ENCODE data around the gene FAM228A. TPM values are rescaled to one million over a fixed set of nuclear protein-coding genes. Genes with fewer than 3 reads are reported as not detected.
"Not testable (repeated sequence)": the region's sequence is repeated elsewhere in the genome, so short reads cannot be mapped to it uniquely, and the experiment has no call there.

The FAM228A gene
- 1.3 TPM for total RNA-seq

DNA sequence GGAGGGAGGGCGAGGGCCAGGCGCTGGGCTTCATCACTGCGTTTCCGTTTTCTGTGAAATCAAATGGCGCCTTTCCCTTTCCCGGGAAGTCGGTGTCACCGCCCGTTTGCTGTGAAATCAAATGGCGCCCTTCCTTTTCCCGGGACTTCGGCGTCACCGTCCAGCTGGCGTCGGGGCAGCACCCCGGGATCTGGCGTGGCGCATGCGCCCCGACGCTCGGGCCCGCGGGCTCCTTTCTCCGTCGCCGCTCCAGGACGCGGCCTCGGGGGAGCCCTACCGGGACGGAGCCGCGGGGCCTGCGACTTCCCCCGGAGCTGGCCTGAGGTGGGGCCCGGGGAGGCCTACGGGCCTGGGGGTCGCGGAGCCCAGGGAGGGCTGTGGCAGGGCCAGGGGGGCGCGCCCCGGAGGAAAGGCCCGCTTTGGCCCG, at the start of gene FAM228A:
TSS of gene FAM228A (plus strand) at position 203 of the 427 bp plus-strand sequence. CDS start 428 bp downstream, outside the sequence.
- no peak for DNase-seq

GRCh38 chr2:24125956-24126355, 48.9 kb upstream of the FAM228A start:
- DNase-seq: peak; percentile 51

- no peak for DNase-seq
These were observed 42.3 kb upstream of the FAM228A start for GRCh38 chr2:24132543-24132942.

DNA sequence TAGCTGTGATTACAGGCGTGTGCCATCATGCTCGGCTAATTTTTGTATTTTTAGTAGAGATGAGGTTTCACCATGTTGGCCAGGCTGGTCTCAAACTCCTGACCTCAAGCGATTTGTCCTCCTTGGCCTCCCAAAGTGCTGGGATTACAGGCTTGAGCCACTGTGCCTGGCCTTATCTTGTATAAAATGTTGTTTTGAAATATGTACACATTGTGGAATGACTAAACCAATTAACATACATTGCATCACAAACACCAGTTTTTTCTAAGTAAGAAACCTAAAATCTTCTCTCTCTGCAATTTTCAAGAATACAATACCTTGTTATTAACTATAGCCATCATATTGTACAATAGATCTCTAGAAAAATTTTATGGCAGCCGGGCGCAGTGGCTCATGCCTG, 34.5 kb upstream of the FAM228A start:
- not testable (repeated sequence) for DNase-seq

DNA sequence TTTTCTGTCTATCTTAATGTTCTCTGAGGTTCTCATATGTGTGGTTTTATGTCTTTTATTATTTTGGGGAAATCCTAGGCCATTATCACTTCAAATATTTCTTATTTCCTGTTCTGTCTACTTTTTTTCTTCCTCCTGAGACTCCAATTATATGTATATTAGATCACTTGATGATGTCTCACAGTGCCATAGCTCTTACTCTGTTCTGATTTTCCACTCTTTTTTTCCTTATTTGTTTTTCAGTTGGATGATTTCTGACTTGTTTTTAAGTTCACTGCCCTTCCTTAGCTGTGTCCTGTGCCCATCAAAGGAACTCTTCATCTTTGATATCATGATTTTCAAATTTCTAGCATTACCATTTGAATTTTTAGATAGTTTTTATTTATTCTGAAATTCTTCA, 27.5 kb upstream of the FAM228A start:
- no peak for DNase-seq

DNA sequence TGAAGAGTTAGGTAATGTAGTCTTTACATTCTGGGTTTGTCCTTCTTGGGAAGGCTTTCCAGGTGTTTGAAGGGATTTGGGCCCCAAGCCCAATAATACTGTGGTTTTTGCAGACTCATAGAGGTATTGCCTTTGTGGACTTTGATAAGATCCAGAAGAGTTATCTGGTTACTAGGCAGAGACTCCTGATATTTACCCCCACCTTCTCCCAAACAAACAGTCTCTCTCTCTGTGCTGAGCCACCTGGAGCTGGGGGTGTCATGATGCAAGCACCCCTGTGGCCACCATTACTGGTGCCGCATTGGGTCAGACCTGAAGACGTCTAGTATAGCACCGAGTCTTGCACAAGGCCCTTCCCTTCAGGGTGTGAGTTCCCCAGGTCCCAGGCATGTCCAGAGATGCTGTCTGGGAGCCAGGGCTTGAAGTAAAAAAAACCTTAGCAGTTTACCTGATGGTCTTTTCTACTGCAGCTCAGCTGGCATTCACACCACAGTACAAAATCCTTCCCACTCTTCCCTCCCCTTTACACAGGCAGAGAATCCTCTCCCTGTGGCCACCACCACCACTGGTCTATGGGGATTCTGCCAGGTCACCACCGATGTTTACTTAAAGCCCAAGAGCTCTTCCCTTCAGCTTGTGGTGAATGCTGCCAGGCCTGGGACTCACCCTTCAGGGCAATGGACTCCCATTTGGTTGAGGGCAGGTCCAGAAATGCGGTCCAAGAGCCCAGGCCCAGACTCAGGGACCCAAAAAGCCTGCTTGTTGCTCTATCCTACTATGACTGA, 22.2 kb upstream of the FAM228A start:
- no peak for DNase-seq

DNA sequence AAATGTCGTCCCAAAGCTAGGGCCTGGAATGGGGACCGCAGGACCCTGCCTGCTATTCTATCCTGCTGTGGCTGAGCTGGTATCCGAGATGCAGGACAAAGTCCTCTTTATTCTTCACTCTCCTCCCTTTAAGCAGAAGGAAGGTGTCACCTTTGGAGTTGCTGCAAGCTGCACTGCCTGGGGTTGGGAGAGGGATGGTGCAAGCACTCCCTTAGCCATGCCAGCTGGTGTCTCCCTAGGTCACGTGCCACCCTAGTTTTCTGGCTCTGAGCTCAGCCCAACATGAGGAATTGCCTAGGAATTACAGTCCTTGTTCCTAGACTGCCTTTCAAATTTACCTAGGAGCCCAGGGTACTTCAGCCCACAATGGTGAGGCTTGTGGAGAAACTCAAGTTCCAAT, 21.4 kb upstream of the FAM228A start:
- no peak for DNase-seq

GRCh38 chr2:24158131-24158530, 16.7 kb upstream of the FAM228A start:
- no peak for DNase-seq

GRCh38 chr2:24159708-24160107, 15.1 kb upstream of the FAM228A start:
- DNase-seq: no peak

GRCh38 chr2:24160761-24161160, 14.1 kb upstream of the FAM228A start:
- no peak for DNase-seq

DNA sequence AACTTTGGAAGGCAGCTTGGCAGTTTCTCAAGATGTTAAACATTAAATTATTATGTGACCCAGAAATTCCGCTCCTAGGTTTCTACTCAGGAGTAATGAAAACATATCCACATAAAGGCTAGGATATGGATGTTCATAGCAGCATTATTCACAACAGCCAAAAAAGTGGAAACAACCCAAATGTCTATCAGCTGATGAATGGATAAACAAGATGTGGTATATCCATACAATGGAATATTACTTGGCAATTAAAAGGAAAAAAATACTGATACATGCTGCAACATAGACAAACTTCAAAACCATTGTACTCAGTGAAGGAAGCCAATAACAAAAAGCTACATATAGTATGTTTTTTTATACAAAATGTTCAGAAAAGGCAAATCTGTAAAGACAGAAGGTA, 12.4 kb upstream of the FAM228A start:
- DNase-seq: no peak

GRCh38 chr2:24163186-24163585, 11.7 kb upstream of the FAM228A start:
- no peak for DNase-seq

GRCh38 chr2:24163601-24164000, 11.3 kb upstream of the FAM228A start:
- no peak for DNase-seq

- no peak for DNase-seq
These were observed 10.4 kb upstream of the FAM228A start for GRCh38 chr2:24164416-24164973.

DNA sequence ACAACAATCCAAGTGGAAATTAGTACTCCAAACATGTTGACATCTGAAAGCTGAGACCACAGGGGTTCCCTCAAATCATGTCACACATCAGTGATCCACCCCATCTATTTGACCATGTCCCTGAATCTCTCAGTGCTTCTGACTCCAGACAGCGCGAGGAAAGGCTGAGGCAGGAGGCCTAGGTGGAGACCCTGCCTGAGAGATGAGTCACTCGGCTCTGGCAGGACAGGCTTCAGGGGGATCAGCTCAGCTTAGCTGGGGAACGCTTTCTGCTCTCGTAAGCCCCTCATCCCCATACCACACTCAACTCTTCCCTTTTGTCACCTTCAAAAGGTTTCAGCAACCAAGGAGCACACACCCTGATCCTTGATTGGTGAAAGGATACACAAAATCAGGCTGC, 5.8 kb upstream of the FAM228A start:
- DNase-seq: no peak

- no peak for DNase-seq
These were observed 856 bp downstream of the FAM228A start for GRCh38 chr2:24175631-24176187.

- DNase-seq: peak; percentile 20
These were observed 1.5 kb downstream of the FAM228A start for GRCh38 chr2:24176326-24176725.

GRCh38 chr2:24179683-24180082, 4.8 kb downstream of the FAM228A start:
- no peak for DNase-seq

DNA sequence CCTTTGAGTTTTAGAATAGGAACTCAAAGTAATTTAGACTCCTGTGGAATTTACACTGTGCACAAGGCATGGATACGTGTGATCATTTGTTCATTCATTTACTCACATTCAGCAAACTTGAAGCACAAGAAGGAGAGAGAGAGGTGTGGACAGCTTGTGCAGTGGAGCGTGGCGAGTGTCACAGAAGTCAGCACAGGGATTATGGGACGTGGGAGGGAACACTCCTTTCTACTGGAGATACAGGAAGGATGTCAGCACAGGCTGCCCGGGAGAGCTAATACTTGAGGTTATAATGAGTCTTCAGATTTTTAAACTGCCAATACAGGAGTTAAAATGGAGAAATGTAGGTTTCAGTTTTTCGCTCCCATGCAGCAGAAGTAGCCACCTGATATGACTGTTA, 7.0 kb downstream of the FAM228A start:
- DNase-seq: peak; percentile 49

- DNase-seq: peak; percentile 33
These were observed 7.7 kb downstream of the FAM228A start for GRCh38 chr2:24182507-24182906.

DNA sequence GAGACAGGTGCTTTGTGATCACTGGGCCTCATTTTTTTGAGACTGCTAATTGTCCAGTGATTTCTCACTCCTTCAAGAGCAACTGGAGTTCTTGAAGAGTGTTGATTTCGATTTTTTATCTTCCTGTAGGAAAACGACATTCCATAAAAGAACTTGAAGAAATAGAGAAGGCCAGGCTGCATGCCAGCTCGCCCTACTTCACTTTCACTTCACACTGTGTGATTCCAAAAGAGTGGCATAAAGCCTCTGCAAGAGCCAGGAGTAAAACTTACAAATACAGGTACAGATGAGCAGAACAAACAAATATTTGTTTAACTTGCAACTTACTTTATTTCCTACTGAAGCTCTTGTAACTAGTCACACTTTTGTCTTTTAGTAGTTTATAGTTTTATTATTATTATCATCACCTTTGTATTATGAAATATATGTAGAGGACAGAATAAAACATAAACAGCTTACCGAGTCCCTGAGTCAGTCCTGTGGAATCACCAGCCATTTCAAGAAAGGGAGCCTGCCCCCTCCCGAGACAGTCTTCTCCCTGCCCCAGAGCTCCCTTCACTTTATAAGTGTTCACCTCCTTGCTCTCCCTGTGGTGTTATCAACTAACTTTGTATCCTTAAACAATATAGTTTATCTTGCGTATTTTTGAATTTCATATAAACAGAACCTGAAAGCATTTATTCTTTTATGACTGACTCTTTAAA, 8.7 kb downstream of the FAM228A start:
- no peak for DNase-seq

GRCh38 chr2:24189551-24189950, 14.7 kb downstream of the FAM228A start:
- no peak for DNase-seq

DNA sequence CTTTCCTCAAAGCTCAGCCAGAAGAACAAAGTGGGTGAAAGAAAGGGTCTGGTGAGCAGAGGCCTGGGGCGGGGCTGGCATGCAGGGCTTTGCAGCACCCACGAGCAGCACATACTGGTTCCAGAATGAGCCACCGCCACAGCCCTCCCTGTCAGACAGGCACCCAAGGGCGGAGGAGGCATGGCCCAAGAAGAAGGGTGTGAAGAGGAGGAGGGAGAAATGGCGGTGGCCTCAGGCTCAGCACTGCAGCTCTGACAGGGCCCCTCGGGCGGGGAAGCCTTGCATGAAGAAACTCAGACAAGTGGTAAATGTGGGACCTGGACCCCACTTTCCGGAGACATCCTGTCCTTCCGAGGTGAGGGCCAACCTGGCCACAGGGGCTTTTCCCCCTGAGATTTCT, 15.7 kb downstream of the FAM228A start:
- DNase-seq: no peak
